ENCODE data around the gene PHIP.
"Not testable (repeated sequence)": the region's sequence is repeated elsewhere in the genome, so short reads cannot be mapped to it uniquely, and the experiment has no call there.

The PHIP gene

DNA sequence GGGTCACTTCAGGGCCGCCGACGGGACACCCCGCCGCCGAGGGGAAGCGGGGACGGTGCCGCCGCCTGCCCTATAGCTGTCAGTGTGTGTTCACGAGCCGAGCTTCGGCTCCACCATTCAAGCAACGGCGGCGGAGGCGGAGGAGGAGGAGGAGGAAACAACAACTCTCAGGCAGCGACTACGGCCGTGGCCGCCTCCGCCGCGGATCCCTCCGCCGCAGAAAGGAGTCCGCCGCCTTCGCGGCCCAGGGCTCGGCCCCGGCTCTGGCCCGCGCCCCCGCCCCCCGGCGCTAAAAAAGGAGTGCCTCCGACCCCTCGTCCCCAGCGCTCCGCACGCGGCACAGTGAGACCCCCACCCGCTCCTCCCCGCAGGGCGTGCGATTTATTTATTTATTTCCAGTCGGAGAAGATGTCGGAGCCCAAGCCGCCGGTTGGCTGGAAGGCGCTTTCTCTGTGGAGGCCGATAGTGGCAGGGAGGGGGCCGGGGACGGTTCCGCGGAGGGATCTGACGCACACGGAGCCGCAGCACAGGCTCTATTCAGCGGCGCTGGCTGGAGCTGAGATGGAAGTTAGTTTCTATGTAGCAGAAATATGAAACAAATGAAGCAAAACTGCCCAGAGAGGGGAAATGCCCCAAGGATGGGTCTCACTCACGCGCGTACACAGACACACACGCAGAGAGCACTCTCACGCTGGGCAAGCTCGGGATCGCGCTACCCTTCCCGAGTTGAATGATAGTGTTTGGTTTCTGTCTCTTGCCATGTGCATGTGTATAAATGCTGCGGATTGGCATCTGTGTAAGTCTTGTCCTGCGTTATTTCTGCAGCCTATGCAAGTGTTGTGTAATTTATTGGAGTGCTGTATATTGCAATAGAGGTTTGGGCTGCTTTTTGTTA, at the start of gene PHIP:
Gene PHIP (minus strand): TSS at position 180 of the 895 bp plus-strand sequence. CDS start 186 bp downstream, outside the sequence.
- DNase-seq, result peak; percentile 92

DNA sequence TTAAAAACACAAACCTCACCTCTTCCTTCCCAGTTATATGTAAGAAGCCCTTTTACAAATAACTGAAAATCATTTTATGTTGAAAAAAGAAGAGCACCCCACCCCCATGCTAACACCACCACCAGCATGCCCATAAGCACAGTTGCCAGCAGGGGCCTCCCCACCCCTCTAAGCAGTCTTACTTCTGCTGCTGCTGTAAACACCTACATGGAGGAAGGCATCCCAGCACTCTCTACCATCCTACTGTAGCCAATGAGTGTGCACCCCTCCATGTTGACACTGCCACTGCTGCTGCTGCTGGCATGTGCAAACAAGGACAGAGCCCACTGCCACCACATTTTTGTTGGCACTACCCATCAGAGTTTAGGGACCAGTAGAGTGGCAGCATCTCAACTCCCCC, 49.6 kb upstream of the PHIP start:
- DNase-seq, result no peak

GRCh38 chr6:79119217-79119616, 41.2 kb upstream of the PHIP start:
- DNase-seq, result no peak

DNA sequence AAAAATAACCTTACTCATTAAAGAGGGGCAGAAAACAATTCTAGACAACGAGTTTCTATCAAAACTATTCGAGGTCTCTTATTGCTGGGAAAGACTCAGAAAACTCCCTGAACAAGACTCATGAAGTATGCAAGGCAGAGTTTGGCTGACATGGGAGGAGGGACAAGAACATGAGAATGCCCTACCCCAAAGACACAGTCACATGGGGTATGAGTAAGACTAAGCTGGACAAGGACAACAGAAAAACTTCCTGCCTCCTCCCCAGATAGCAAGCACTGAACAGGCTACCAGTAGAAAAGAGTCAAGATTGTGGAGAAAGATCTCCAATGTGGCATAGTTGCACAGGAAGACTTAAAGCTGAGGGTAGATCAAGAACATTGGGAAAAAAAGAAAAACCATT, 39.7 kb upstream of the PHIP start:
- DNase-seq, result no peak

DNA sequence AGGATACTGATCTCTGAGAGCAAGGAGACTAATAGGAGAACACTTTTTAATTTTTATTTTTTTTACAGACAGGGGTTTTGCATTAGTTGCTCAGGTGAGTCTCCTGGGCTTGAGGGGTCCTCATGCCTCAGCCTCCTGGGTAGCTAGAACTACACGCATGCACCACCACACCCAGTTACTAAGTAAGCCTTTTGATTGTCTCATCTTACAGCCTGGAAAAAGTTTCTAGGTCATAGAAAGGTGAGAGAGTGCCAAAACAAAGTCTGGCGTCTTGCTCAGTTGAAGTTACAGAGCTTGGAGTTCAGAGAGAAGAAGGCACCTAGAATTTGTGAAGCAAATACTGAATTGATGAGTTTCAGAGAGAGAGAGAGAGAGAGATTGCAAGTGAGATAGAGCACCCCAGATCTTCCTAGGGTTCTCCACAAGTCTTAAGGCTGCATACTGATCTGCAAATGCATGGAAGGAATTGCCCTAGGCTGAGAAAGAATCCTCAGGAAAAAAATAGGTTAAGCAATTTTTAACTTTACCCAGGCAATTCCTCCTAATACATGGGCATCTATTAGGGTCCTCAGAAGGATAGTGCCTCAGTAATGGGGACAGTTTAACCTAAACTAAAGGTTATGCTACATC, 37.6 kb upstream of the PHIP start:
- no peak for DNase-seq

DNA sequence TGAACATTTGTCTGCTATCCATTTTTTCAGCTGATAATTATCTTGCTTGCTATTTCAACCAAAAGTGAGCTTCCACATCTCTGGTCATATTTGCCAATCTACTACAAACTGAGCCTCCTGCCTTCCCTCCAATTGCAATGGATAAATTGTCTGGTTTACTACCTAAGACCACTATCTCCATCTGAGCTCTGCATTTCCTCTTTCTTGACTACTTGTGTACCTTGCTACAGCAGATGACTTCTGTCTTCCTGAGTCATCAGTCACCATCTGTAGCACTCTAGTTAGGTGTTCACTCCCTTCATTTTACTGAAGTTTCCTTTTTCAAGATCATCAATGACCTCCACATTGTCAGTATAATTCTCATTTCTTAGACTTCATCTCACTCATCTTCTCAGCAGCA, 33.5 kb upstream of the PHIP start:
- no peak for DNase-seq

GRCh38 chr6:79101164-79101563, 23.1 kb upstream of the PHIP start:
- DNase-seq, result no peak

- DNase-seq, result no peak
Observed at GRCh38 chr6:79100304-79100703, 22.2 kb upstream of the PHIP start.

DNA sequence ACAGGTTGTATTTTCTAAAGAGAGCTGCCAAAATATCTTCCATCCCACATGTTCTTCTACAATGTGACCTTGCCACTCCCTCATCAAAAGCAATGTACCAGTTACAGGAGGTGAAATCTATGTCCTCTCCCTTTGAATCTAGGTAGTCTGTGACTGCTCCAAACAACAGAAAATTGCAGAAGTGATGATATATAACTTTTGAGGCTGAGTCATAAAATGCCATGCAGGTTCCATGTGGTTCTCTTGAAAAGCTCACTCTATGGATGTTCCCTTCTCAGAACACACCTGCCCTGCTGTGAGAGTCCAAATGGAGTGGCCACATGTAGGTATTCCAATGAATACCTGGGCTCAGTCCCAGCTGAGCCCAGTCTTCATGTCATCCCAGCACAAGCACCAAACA, 16.9 kb upstream of the PHIP start:
- DNase-seq, result no peak

- not testable (repeated sequence) for DNase-seq
Observed at GRCh38 chr6:79091801-79092200, 13.7 kb upstream of the PHIP start.

DNA sequence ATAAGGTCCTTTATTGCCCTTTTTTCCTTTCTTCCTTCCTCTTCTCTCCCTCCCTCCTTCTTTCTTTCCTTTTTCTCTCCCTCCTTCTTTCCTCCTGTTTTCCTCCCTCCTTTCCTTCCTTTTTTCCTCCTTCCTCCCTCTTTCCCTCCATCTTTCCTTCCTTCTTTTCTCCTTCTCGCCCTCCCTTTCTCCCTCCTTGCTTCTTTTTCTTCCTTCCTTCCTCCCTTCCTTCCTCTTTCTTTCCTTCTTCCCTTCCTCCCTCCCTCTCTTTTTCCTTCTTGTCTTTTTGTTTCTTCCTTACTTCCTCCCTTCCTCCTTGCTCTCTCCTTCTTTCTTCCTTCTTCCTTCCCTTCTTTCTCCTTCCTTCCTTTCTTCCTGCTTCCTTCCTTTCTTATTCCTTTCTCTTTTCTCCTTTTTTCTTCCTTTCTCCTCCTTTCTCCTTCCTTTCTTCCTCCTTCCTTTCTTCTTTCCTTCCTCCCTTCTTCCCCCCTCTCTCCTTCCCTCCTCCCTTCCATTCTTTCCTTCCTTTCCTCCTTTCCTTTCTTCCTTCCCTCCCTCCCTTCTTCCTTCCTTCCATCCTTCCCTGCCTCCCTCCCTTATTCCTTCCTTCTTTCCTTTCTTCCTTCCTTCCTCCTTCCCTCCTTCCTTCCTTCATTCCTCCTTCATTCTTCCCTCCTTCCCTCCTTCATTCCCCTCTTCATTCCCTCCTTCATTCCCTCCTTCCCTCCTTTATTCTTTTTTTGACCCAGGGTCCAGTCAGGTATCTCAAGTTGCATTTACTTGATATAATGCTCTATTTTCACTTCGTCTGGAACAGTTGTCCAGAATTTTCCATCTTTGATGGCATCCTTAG, 11.7 kb upstream of the PHIP start:
- no peak for DNase-seq

DNA sequence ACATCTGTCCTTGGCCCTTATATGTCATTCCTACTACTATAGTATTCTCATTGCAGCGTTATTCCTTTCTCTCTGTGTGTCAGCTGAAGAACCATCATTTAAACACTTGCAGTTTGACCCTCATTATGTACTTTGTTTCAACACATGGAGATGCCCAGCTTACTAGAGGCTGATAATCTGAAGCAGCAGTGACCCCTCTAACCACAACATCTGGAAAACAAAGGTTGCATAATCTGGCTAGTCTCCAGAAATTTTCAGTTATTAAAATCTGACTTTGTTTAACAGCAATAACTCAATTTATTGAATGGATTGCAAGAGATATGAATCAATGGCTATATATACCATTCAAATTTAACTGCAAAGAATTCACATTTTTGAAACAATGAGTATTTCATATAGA, 6.6 kb upstream of the PHIP start:
- no peak for DNase-seq

- DNase-seq, result no peak
Observed at GRCh38 chr6:79082304-79082703, 4.2 kb upstream of the PHIP start.

DNA sequence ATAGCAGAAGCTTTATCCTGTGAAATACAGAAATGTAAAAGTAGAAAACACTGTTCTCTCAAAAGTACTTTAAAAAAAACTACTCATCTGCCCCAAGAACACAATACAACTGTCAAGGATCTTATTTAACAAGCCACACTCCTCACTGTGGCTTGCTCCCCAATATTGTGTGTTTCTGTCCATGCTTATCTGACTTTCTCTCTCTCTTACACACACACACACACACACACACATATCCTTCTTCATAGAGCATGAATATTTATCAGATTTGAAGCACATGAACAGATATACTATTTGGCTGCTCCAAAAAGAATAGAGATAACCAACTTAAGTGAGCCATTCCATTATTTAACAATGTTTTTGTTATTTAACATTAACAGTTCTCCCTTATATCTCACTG, 3.6 kb upstream of the PHIP start:
- no peak for DNase-seq

- DNase-seq, result no peak
Observed at GRCh38 chr6:79079561-79080041, 1.5 kb upstream of the PHIP start.

DNA sequence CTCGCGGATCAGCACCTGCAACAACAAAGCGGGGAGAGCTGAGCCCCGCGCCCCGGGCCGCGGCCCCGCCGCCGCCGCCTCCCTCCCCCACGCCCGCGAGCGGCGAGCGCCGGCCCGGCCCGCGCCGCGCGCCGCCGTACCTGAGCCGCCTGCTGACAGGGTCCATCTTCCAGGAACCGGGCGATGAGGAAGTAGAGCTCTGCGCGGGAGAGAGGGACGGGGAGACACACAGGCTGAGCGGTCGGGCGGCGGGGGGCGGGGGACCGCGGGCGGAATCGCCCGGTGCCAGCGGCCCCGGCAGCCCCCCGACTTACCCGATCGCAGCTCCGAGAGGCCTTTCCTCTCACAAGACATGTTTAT, 359 bp downstream of the PHIP start:
- DNase-seq, result no peak

DNA sequence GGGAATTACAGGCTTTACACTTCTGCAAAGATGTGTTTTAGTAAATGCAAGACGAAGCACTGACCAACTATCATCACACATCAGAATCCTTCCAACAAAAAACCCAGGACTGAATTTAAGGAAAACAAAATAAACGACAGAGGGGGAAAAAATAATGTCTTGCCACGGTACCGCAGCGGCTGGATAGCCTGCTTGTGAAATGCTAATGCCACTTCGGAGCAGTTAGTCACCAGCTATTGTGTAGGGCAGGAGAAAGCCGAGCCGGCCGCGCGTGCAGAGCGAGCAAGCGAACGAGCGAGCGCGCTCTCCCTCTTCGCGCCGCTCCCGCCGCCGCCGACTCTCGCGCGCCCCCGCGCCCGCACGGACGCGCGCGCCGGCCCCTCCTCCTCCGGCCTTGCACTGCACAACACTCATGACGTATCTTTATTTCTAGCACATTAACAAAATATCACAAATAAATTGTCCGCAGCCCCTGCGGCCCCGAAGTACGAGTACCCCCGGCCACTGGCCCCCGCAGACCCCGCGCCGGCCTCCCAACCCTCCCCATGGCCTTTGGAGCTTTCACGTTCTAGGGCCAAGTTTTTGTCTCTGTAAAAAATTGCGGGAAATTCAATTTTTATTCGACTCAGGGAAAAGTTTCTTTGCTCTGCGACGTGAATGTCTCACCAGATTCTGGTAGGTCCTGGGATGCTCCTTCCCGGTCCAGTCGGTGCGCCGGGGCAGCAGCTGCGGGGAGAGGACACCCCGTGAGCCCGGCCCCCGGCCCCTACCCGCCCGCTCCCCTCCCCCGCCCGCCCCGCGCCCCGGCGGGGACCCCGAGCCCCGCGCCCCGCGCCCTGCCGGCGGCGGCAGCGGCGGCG, 1.0 kb downstream of the PHIP start:
- DNase-seq, result peak; percentile 87

GRCh38 chr6:79076160-79076559, 1.9 kb downstream of the PHIP start:
- DNase-seq, result no peak

- DNase-seq, result no peak
Observed at GRCh38 chr6:79073888-79074287, 4.2 kb downstream of the PHIP start.

DNA sequence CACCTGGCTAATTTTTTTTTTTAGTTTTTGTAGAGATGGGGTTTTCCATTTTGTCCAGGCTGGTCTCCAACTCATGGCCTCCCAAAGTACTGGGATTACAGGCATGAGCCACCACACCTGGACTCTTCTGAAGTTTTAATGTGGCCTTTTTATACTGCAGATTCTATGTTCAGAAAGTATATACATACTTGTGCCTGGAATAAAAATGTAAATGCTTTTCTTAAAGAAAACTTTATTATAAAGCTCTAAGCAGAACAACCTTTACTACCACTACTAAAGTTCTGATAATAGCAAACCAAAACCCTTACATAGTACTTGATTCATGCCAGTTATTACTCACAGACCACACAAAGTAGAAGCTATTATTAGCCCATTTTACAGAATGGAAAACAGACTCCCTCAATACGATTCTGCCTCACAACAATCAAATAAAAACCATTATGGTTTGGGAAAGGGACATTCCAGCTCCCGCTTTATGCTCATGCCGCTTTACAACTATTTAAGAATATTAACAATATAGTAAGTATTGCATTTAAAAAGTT, 5.3 kb downstream of the PHIP start:
- no peak for DNase-seq

GRCh38 chr6:79071547-79071946, 6.5 kb downstream of the PHIP start:
- no peak for DNase-seq

GRCh38 chr6:79070206-79070825, 7.7 kb downstream of the PHIP start:
- DNase-seq, result no peak
